ENCODE results near the gene KAT2A. TPM values are rescaled to one million over a fixed set of nuclear protein-coding genes. Genes with fewer than 3 reads are reported as not detected.

Gene KAT2A
- total RNA-seq, 1 donor from 2014 or later: 76.9 TPM

- H3K4me1 Mint-ChIP-seq (ENCODE audit: low read depth): no peaks in the 10 kb centered on the region
- H3K36me3 Mint-ChIP-seq (ENCODE audit: low read depth): no peaks in the 10 kb centered on the region
- intact Hi-C loops (cut with micrococcal nuclease): no loop called here
- H3K9me3 Mint-ChIP-seq: no peaks in the 10 kb centered on the region
- DNase-seq (ENCODE audit: low spot score): no peak
- peaks cover 16% of the 10 kb centered on the region for H3K27me3 Mint-ChIP-seq (ENCODE audit: insufficient read depth)
- no peak overlapping the region for H3K4me3 Mint-ChIP-seq
- no peak overlapping the region for H3K27ac Mint-ChIP-seq
Measured at GRCh38 chr17:42090964-42091790, 30.0 kb downstream of the KAT2A start.

GRCh38 chr17:42088736-42089135 is 32.4 kb downstream of the KAT2A start:
- no peak for DNase-seq (ENCODE audit: low spot score)
- intact Hi-C loops (cut with micrococcal nuclease): no loop called here
- peaks cover 10% of the 10 kb centered on the region for H3K27me3 Mint-ChIP-seq (ENCODE audit: insufficient read depth)
- H3K4me3 Mint-ChIP-seq: no peak overlapping the region
- H3K27ac Mint-ChIP-seq: no peak overlapping the region
- H3K9me3 Mint-ChIP-seq: no peaks in the 10 kb centered on the region
- no peaks in the 10 kb centered on the region for H3K4me1 Mint-ChIP-seq (ENCODE audit: low read depth)
- H3K36me3 Mint-ChIP-seq (ENCODE audit: low read depth): no peaks in the 10 kb centered on the region

GRCh38 chr17:42087736-42088705 is 33.1 kb downstream of the KAT2A start:
- H3K4me1 Mint-ChIP-seq (ENCODE audit: low read depth): no peaks in the 10 kb centered on the region
- H3K4me3 Mint-ChIP-seq: no peak overlapping the region
- no peak overlapping the region for H3K27ac Mint-ChIP-seq
- H3K36me3 Mint-ChIP-seq (ENCODE audit: low read depth): no peaks in the 10 kb centered on the region
- H3K27me3 Mint-ChIP-seq (ENCODE audit: insufficient read depth): peaks cover 8% of the 10 kb centered on the region
- no peak for DNase-seq (ENCODE audit: low spot score)
- intact Hi-C loops (cut with micrococcal nuclease): no loop called here
- no peaks in the 10 kb centered on the region for H3K9me3 Mint-ChIP-seq

- no peaks in the 10 kb centered on the region for H3K9me3 Mint-ChIP-seq
- no peaks in the 10 kb centered on the region for H3K4me1 Mint-ChIP-seq (ENCODE audit: low read depth)
- no peak overlapping the region for H3K27ac Mint-ChIP-seq
- H3K4me3 Mint-ChIP-seq: no peak overlapping the region
- intact Hi-C loops (cut with micrococcal nuclease): no loop called here
- no peaks in the 10 kb centered on the region for H3K36me3 Mint-ChIP-seq (ENCODE audit: low read depth)
- H3K27me3 Mint-ChIP-seq (ENCODE audit: insufficient read depth): peaks cover 6% of the 10 kb centered on the region
- no peak for DNase-seq (ENCODE audit: low spot score)
Measured at GRCh38 chr17:42087042-42087701, 34.0 kb downstream of the KAT2A start.

- no peak overlapping the region for H3K4me3 Mint-ChIP-seq
- DNase-seq (ENCODE audit: low spot score): no peak
- peaks cover 2% of the 10 kb centered on the region for H3K27me3 Mint-ChIP-seq (ENCODE audit: insufficient read depth)
- intact Hi-C loops (cut with micrococcal nuclease): no loop called here
- no peaks in the 10 kb centered on the region for H3K36me3 Mint-ChIP-seq (ENCODE audit: low read depth)
- H3K4me1 Mint-ChIP-seq (ENCODE audit: low read depth): no peaks in the 10 kb centered on the region
- no peak overlapping the region for H3K27ac Mint-ChIP-seq
- H3K9me3 Mint-ChIP-seq: no peaks in the 10 kb centered on the region
Measured at GRCh38 chr17:42081516-42082129, 39.5 kb downstream of the KAT2A start.

GRCh38 chr17:42079541-42079940 is 41.6 kb downstream of the KAT2A start:
- Mint-ChIP-seq H3K36me3 (ENCODE audit: low read depth) (no peaks in the 10 kb centered on the region), H3K9me3 (no peaks in the 10 kb centered on the region), H3K4me3 (no peak overlapping the region), H3K27me3 (ENCODE audit: insufficient read depth) (peaks cover 6% of the 10 kb centered on the region), H3K4me1 (ENCODE audit: low read depth) (no peaks in the 10 kb centered on the region), H3K27ac (no peak overlapping the region)
- DNase-seq (ENCODE audit: low spot score): no peak
- intact Hi-C loops (cut with micrococcal nuclease): no loop called here

GRCh38 chr17:42078396-42079043 is 42.6 kb downstream of the KAT2A start:
- intact Hi-C loops (cut with micrococcal nuclease): no loop called here
- Mint-ChIP-seq H3K27me3 (ENCODE audit: insufficient read depth) (peaks cover 11% of the 10 kb centered on the region), H3K36me3 (ENCODE audit: low read depth) (no peaks in the 10 kb centered on the region), H3K4me1 (ENCODE audit: low read depth) (no peaks in the 10 kb centered on the region), H3K27ac (no peak overlapping the region), H3K9me3 (no peaks in the 10 kb centered on the region), H3K4me3 (no peak overlapping the region)
- no peak for DNase-seq (ENCODE audit: low spot score)

GRCh38 chr17:42077755-42078154 is 43.4 kb downstream of the KAT2A start:
- Mint-ChIP-seq H3K27me3 (ENCODE audit: insufficient read depth) (peaks cover 19% of the 10 kb centered on the region), H3K27ac (no peak overlapping the region), H3K36me3 (ENCODE audit: low read depth) (no peaks in the 10 kb centered on the region), H3K9me3 (no peaks in the 10 kb centered on the region), H3K4me3 (no peak overlapping the region), H3K4me1 (ENCODE audit: low read depth) (no peaks in the 10 kb centered on the region)
- no peak for DNase-seq (ENCODE audit: low spot score)
- intact Hi-C loops (cut with micrococcal nuclease): no loop called here

- Mint-ChIP-seq H3K4me1 (ENCODE audit: low read depth) (peaks cover 1% of the 10 kb centered on the region), H3K9me3 (no peaks in the 10 kb centered on the region), H3K4me3 (no peak overlapping the region), H3K27me3 (ENCODE audit: insufficient read depth) (peaks cover 21% of the 10 kb centered on the region), H3K36me3 (ENCODE audit: low read depth) (no peaks in the 10 kb centered on the region), H3K27ac (no peak overlapping the region)
- no peak for DNase-seq (ENCODE audit: low spot score)
- intact Hi-C loops (cut with micrococcal nuclease): no loop called here
Measured at GRCh38 chr17:42076797-42077559, 44.2 kb downstream of the KAT2A start.

GRCh38 chr17:42075789-42076188 is 45.4 kb downstream of the KAT2A start:
- Mint-ChIP-seq H3K27ac (no peak overlapping the region), H3K27me3 (ENCODE audit: insufficient read depth) (peaks cover 29% of the 10 kb centered on the region), H3K36me3 (ENCODE audit: low read depth) (no peaks in the 10 kb centered on the region), H3K9me3 (no peaks in the 10 kb centered on the region), H3K4me1 (ENCODE audit: low read depth) (peaks cover 11% of the 10 kb centered on the region), H3K4me3 (no peak overlapping the region)
- DNase-seq (ENCODE audit: low spot score): no peak
- intact Hi-C loops (cut with micrococcal nuclease): no loop called here

GRCh38 chr17:42072323-42073187 is 48.6 kb downstream of the KAT2A start:
- peaks cover 27% of the 10 kb centered on the region for H3K27me3 Mint-ChIP-seq (ENCODE audit: insufficient read depth)
- no peak for DNase-seq (ENCODE audit: low spot score)
- H3K27ac Mint-ChIP-seq: no peak overlapping the region
- no peaks in the 10 kb centered on the region for H3K9me3 Mint-ChIP-seq
- intact Hi-C loops (cut with micrococcal nuclease): no loop called here
- H3K4me3 Mint-ChIP-seq: peak overlapping the region; percentile 11
- no peaks in the 10 kb centered on the region for H3K36me3 Mint-ChIP-seq (ENCODE audit: low read depth)
- H3K4me1 Mint-ChIP-seq (ENCODE audit: low read depth): peaks cover 11% of the 10 kb centered on the region

Measured in activated T-helper 1 cell treated with anti-CD3 and anti-CD28 coated beads, Interleukin-12 subunit alpha, Interleukin-12 subunit beta, Interleukin-2, Interleukin-4 antibody, amounts not matched to agents 30 ng/mL and 10 ng/mL and 1 ng/mL, durations not matched to agents 14 hours and 24 hours and 36 hours (primary cell).